ENCODE results near the gene EFNA5. TPM values are rescaled to one million over a fixed set of nuclear protein-coding genes. Genes with fewer than 3 reads are reported as not detected.

EFNA5 gene
- total RNA-seq, 1 experiment from 2014 or later: 5.8 TPM

DNA sequence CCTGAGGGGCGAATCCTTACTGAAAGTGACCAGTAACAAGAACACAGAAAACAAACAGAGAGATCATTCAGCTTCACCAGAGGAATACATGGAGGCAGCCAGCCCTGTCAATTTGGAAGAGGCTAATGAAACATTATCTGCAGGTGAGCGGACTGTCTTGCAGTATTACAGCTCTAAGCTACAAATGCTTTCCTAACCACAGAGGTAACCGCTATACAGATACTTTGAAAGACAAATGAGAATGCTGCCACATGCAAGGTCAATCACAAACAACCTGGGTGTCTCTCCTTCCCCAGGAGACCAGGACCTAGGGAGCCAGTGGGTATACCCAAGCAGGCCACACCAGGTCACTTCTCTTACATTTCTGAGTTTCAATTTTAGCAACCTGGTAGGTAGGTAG, 30.2 kb downstream of the EFNA5 start:
- DNase-seq (ENCODE audit: low read depth): no peak

DNA sequence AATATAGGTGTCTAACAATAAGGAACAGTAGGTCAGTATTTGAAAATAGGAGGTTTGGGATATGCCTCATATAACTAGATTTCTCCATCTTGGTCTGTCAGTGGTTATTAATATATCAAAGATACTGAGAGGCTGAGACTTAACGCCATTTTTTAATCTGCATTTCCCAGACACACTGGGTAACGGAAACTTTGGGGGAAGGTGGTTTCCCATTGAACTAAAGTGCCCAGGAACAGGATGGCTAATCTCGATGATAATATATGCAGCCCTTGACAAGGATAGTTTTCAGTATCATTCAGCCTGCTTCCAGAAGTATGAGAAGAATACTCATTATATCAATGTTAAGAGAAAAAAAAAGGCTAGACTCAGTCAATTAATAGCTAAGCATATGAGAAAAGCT, 30.7 kb downstream of the EFNA5 start:
- DNase-seq (ENCODE audit: low read depth): no peak

DNA sequence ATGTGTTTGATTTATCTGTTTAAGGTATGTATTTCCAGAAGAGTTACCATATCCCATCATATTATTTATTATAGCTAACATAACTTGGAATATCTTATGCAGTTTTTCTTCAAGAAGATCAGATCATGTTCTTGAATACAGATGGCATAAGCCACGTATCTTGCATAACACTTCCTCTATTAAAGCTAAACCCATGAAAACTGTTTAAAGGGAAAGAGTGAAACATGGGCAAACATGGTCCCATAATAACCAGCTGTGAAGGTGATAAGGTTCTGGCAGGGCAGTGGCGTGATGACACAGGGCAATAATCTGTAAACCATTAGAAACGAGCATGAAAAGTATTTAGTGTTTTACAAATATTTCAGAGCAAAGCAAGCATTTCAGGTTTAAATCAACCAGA, 34.2 kb downstream of the EFNA5 start:
- DNase-seq (ENCODE audit: low read depth): no peak

DNA sequence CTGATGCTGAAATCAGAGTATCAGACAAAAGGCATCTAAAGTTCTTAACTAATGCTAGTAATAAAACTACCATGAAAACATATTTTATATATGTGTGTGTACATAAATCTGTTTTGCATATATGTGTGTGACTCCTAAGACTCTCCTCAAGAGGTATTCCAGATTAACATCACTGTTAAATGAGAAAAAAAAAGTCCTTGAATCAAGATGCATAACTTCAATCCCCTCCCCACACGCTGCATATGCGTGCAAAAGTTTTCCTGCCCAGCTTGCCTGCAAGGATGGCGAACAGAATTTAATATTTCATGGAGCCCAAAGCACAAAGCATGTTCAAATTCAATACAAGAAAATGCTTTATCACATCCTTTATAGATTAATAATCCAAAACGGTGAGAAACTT, 34.7 kb downstream of the EFNA5 start:
- no peak for DNase-seq (ENCODE audit: low read depth)

DNA sequence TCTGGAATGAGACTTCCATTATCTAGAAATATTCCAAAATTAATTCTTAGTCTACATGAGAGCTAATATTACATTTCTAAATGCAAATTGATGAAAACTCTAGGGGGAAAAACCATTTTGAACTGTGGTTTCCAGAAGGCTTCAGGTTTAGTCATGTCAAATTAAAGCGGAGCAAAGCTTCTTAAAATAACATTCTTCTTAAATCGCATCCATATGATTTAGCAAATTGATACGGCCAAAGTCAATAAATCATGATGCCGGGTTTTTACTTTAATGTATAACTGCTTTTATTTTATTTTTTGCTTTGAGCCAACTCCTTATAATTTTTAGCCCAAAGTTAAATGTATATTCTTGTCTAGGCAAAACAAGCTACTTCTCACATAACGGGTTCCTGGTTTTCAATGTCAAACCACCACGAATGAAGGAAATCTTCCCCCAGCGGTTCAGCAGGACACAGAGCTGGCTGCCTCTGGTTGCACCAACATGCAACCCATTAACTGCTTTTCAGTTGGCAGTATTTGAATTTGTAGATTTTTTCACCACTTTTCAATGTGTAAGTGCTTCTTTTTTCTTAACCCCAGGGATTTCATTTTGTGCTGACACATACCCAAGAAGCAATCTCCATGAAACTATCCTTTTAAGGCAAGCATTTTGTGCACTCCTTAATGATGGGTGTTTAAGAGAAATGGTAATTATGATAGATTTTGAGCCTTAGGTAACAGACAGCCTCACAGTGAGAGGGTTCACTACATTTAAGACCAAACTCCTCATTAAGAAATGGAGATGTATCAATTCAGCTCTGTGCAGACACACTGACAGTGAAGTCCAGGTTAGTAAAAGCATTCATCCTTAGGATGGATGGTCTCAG, 35.5 kb downstream of the EFNA5 start:
- no peak for DNase-seq (ENCODE audit: low read depth)

DNA sequence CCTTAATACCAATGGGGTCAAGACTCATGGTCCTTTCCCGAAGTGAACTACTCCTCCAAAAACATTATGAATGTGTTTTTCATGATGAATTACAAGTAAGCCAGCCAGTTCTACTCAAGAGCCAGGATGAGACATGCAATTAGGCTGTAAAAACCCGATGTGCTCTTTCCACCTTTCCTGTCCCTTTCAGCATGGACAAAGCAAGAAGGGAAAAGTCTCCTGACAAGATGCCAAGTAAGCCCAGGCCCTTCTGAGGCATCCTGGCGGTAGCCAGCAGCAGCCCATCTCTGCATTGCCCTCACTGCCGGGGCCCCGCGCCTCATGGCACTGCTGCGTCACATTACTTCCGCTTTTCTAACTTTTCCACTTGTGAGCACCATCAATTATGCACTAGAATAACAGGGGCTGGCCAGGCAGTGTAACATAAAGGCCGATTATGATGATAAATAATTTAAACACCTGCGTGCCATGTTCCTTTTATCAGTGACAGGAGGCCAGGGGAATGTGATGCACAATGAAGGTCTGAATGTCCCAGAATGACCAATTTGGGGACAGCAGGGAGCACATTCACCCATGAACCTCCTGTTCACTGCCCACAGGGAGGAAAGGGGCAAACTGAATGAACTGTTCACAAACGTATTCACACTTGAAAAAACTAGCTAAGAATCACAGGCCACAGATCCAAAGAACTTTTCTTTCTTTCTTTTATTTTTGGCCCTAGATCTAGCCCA, 37.4 kb downstream of the EFNA5 start:
- DNase-seq (ENCODE audit: low read depth): no peak

DNA sequence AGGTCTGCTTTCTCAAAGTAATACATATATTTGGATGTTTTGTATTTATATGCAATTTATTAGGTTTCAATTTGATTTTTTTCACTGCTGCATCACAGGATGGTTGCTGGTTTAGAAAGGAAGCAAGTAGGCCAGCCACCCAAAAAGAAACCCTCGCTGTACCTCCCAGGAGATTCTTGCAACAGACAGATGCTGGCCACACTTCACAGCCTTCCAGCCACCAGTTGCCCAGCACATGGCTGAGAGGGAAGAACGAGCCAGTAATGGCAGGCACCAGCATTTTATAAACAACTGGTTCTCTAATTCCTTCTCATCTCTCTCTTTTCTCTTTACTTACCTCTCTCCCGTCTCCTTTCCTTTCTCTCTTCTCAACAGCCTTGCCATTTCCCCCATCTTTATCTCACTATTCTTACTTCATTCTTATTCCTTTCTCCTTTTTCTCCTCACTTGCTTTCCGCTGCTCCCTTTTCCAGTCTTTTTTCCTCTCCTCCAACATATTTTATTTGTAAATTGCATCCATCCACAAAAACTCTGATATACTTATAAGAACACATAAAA, 38.9 kb downstream of the EFNA5 start:
- DNase-seq (ENCODE audit: low read depth): no peak

DNA sequence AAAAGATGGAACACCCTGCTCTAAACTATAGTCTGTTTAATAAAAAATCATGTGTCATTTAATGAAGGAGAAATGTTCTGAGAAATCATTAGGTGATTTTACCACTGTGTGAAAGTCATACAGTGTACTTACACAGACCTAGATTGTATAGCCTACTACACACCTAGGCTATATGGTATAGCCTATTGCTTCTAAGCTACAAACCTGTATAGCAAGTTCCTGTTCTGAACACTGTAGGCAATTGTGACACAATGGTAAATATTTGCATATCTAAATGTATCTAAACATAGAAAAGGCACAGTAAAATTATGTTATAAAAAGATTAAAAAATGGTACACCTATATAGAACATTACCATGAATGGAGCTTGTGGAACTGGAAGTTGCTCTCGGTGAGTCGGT, 40.6 kb downstream of the EFNA5 start:
- DNase-seq (ENCODE audit: low read depth): no peak

DNA sequence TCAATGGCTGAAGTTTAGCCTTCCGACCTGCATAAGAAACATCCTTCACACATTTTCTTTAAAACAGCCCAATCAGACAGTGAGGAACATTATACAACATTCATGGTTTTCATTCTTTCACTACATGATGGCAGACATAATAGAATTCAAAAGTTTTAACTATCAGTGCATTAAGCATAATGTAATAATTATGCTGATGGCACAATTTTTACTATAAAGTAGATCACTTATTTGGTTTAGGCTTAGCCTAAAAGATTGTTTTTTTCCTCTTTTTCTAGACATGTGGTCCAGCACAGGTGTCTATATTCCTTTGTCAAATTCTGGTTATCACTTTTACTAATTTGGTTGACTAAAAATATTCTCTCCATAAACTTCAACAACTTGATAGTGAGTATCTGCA, 46.5 kb downstream of the EFNA5 start:
- no peak for DNase-seq (ENCODE audit: low read depth)

DNA sequence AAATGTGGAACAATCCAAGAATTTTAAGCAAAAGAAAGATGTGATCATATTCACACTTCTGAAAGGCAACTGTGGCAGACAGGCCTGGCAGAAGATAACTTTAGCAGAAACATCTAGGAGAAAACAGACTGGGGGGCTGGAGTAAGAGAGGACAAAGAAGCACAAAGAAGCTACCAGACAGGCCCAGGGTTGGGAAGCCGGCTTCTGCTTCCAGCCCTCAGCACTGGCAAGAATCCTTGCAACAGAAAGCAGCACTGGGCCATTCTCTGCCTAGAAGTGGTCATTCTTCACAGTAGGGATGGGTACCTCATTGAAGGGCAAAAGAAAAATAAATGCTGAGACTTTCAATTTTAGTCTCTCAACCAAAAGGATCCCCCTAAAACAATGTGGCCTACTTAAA, 49.6 kb downstream of the EFNA5 start:
- DNase-seq (ENCODE audit: low read depth): no peak

DNA sequence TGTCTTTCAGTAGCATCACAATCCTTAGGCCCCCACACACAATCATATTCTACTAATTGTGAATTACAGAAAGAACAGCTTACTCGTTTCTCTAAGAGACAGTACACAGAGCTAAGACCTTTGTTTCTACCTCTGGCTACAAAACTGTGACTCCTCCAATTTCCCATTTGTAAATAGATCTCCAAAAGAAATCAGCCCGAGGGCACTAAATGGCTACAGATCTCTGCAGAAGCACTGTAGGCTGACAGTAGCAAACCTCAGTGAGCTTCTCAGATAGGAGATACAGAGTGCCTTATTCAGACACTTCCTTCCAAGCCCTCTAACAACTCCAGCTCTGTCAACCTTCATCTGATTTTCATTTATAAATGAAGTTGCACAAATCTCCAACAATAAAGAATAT, 51.0 kb downstream of the EFNA5 start:
- DNase-seq (ENCODE audit: low read depth): no peak

DNA sequence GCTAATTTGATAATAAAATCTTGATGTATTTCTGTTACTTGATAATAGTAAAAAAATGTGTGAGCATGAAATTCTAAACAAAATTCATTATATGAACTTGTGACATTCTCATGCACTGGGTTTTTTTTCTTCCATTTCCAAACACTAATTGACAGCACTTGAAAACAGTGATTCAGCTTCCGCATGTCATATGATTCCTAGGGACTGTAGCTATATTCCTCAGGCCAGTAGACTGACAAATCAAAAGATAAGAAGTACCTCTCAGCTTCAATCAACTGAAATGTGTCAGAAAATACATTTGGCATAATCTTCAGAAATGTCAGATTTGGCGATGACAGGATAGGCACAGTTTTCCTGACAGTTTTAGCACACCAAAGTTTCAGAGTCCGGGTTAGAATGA, 52.5 kb downstream of the EFNA5 start:
- peak; percentile 64 for DNase-seq (ENCODE audit: low read depth)

DNA sequence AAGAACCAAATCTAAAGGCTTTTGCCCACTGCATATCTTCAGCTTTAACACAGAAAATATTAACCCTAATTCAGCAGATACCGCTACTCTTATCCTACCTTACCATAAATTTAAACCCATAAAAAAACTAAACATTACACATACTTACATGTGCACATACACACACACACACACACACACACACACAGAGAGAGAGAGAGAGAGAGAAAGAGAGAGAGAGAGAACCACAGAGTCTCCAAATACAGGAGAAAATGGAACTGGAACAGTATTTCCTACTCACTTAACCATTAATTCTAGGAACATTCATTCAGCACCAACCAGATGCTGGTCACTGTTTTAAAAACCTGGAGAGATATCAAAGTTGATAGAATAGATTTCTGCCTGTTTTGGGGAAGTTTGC, 53.7 kb downstream of the EFNA5 start:
- no peak for DNase-seq (ENCODE audit: low read depth)

DNA sequence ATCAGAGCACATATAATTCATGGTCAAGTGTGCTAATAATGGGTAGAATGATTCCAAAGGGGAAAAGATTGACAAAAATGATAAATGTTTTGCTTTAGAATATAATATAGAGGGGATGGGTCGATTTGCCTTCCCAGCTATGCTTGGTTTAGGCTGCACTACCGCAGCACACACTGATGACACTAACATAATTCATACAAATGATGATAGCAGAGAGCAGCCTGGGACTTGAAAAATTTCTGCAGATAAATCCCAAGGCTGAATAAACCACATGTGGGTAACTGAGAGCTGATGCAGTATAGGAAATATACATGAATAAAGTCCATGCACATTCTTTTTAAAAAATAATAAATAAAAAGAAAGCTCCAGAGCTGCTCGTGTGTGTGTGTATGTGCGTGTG, 54.5 kb downstream of the EFNA5 start:
- no peak for DNase-seq (ENCODE audit: low read depth)

DNA sequence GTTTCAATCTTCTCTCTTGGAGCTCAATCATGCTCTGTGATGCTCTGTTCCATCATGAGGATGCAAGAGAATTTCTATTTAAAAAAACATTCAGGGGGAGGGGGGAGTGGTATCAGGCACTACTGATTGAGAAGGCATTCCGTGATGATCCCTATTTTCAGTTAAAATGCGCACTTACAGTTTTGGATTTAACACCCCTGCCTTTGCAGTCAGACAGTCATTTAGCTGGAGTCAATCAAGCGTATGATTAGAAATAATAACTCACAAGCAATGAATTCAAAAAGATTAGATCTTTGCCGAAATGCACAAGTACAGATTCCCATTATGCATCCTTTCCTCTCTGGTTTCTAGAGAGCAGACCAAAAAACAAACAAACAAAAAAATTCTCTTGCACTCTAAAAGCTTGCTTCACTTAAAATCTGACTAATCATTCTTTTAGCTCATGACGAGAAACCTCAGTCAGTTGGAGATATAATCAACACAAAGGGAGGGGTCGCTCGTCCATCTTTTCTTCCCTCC, 55.4 kb downstream of the EFNA5 start:
- DNase-seq (ENCODE audit: low read depth): no peak

DNA sequence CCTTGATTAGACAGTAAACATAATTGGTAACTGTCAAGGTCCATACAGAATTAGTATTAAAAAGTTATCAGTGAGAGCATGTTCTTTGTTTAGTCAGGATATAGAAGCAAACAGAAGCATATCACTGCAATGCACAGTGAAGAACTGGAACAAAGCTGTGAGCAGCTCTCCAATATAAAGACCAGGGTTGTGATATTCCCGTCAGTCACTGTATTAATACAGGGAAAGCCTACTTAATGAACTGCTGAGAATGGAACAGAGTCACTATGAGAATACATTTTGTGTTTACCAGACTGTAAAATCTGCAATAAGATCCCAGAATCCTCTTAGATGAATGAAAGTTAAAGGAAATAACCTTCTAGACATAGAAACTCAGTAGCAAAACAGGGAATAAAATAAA, 58.2 kb downstream of the EFNA5 start:
- DNase-seq (ENCODE audit: low read depth): no peak

DNA sequence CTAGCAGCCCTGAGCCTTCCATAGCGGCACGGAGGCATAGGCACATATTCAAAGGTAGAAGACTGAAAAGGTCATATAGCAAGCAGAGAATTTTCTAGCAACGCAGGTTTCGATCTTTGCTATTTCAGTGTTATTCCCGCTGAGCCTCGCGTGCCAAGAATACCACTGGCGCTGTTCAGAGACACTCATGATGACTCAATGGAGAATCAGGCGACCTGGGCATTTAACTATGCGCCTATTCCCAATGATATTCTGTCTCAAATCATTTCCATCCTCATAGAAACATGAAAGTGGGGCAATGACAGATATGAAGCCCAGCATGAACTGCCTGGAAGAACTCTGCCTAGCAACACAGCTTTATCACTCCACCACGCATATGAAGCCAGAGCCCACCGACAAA, 59.9 kb downstream of the EFNA5 start:
- DNase-seq (ENCODE audit: low read depth): no peak

DNA sequence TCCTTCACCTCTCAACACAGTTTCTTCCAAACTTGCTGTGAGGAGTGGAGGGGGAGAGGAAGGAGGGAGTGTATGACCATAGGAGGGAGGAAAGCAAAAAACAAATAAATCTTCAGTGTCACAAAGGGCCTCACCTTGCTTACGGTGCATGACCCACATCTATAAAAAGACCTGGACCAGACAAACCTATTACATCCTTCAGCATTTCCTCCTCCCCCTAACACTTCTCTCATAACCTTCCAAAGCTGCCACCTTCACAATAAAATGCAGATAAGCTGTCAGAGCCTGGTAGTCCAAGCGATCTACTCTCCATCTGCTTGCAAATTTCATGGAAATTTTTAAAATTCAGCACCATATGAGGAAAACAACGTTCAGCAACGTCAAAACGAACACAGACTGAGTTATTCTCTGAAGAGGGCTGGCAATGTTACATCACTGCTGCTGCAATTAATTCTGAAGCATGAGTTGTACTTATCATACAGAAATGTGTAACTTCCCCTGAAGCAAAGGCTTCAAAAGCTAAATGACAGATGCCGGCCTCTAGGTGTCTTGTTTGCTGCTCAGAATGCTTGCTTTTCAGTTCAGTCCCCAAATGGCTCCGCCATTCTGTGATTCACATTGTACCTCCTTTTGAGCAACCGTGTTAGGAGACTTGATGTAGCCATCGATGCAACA, 62.9 kb downstream of the EFNA5 start:
- no peak for DNase-seq (ENCODE audit: low read depth)

DNA sequence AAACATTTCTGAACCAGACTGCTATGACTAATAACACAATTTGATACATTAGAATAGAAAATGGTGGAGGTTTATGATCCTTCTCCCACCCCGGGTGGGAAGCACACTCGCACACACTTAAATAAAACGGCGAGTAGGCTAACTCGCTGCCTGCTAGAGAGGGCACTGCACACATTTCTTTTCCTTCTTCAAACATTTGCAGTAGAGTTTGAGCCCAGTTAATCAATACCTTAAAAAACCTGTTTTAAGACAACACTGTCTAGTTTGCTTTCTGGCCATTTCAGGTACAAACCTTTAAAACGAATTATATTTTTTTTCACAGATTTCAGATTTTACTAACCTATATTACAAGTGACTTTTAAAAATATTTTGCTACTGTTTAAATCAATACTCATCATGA, 63.5 kb downstream of the EFNA5 start:
- DNase-seq (ENCODE audit: low read depth): no peak

DNA sequence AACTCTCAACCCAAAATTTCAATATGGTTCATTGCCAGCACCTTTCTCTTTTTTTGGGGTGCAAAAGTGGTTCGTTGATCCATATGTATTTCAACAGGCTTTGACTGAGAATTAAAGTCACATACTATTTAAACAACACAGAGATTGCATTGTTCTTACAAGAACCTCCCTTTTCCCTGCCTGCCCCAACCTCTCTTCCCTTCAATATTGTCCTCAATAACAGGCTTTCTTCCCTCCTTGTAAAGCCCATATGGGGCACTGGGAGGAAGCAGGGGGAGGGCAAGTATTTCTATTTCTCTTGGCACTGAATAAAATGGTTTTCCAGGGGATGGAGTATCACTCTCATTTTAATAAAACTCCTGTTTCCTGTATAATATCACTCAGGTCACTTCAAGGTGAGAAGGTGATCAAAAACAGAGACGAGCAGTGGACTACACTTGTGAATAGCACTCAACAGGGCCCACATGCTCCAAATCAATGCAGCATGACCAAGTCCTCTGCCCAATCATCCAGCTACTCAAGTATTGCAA, 65.1 kb downstream of the EFNA5 start:
- no peak for DNase-seq (ENCODE audit: low read depth)

DNA sequence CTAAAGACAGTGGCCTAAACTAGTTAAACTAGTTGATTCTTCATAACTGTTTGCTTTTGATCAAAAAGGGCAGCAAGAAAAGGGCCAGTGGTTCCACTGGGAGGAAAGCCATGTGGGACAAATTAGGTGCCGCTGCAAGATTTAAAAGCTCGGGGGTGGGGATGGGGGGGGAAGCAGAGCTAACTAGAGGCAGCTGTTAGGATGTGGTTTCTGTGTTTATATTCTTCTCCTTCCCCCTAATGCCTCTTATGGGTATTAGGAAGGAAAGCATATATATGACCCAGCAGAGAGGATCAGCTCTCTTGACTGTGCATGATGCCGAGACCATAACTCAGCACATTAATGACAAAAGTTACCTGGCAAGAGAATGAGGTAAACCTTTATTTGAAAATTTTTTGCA, 65.7 kb downstream of the EFNA5 start:
- DNase-seq (ENCODE audit: low read depth): no peak

Data from Daoy (cell line).